Natural killer cell (primary cell): ENCODE results near the gene MCTP2. TPM values are rescaled to one million over a fixed set of nuclear protein-coding genes. Genes with fewer than 3 reads are reported as not detected.
"Not testable (repeated sequence)": the region's sequence is repeated elsewhere in the genome, so short reads cannot be mapped to it uniquely, and the experiment has no call there.

Source experiments
- ATAC-seq, 3 donors: fragments of 150-1000 bp in 2 of 3; fragments of 200-7000 bp in 1 of 3; cut with Tn5 transposase; 1 replicate in 1 of 3; 2 replicates in 2 of 3; pipeline ENCODE4 v1.10.0; 2021; ENCODE audit warnings: mild to moderate bottlenecking in 2 of 3, moderate library complexity in 2 of 3
- DNase-seq, 2 donors: peaks; one replicate each; pipeline versions ENCODE4 v3.0.0 to v3.0.0-alpha.2; 2013 to 2021; ENCODE audit warnings: mixed read lengths in 1 of 2
- H3K27ac ChIP-seq: one replicate; pipeline ENCODE4 v1.5.1; 2013; ENCODE audit warnings: mild to moderate bottlenecking, low read length
- H3K27me3 ChIP-seq: one replicate; pipeline ENCODE4 v1.6.1; 2013; ENCODE audit warnings: low read length; ENCODE audit not compliant: control insufficient read depth, insufficient read depth
- H3K36me3 ChIP-seq: one replicate; pipeline ENCODE4 v1.6.1; 2013; ENCODE audit warnings: low read length; ENCODE audit not compliant: control insufficient read depth, insufficient read depth
- H3K4me1 ChIP-seq: one replicate; pipeline ENCODE4 v1.6.1; 2013; ENCODE audit warnings: low read length; ENCODE audit not compliant: control insufficient read depth, insufficient read depth
- H3K4me3 ChIP-seq: one replicate; pipeline ENCODE4 v1.5.1; 2013; ENCODE audit warnings: low read length
- H3K9me3 ChIP-seq: one replicate; pipeline ENCODE4 v1.6.1; 2013; ENCODE audit warnings: low read length; ENCODE audit not compliant: control insufficient read depth, insufficient read depth
- H3K27ac Mint-ChIP-seq, 2 donors: one replicate each; pipeline ENCODE4 v1.8.0; 2022; ENCODE audit warnings: mild to moderate bottlenecking in 2 of 2, mixed read lengths in 2 of 2, moderate library complexity in 1 of 2
- H3K27me3 Mint-ChIP-seq, 2 donors: one replicate each; pipeline ENCODE4 v1.8.0; 2022; ENCODE audit warnings: low read depth in 2 of 2, mixed read lengths in 2 of 2
- H3K36me3 Mint-ChIP-seq: one replicate; pipeline ENCODE4 v1.8.0; 2022; ENCODE audit warnings: mixed read lengths
- H3K4me1 Mint-ChIP-seq, 2 donors: one replicate each; pipeline ENCODE4 v1.8.0; 2022; ENCODE audit warnings: mixed read lengths in 2 of 2
- H3K4me3 Mint-ChIP-seq: one replicate; pipeline ENCODE4 v1.8.0; 2022; ENCODE audit warnings: mild to moderate bottlenecking, moderate library complexity, mixed read lengths
- H3K9me3 Mint-ChIP-seq, 2 donors: one replicate each; pipeline ENCODE4 v1.8.0; 2022; ENCODE audit warnings: mixed read lengths in 2 of 2
- WGBS: methylation state at CpG from one replicate; pipeline ENCODE4 v1.1.7; 2013; ENCODE audit warnings: missing lambda C conversion rate; ENCODE audit not compliant: insufficient coverage; 5-methylcytosine and 5-hydroxymethylcytosine counted together
- intact Hi-C: fragments of 100-400 bp; cut with micrococcal nuclease; formaldehyde crosslinking; loops from one replicate; pipeline ENCODE4 v1.14.2; 2022
- total RNA-seq, 4 donors: library from RNA; stranded (reverse); fragments of 120-200 nt in 1 of 4; gene quantifications; one replicate each; pipeline versions ENCODE4 v1.2.3 to v1.2.4, GENCODE V29; 2013 to 2022
- TF ChIP-seq, protein P1 (sequence below): fragments of 200-600 bp; IDR thresholded peaks from one replicate; pipeline ENCODE4 v1.8.0; 2022; ENCODE audit warnings: antibody characterized with exemption

MCTP2 gene
- total RNA-seq, 3 donors from 2014 or later (not counting 1 experiment from before 2014, with no cell fraction given) = 235 to 312 (median 261) TPM

DNA sequence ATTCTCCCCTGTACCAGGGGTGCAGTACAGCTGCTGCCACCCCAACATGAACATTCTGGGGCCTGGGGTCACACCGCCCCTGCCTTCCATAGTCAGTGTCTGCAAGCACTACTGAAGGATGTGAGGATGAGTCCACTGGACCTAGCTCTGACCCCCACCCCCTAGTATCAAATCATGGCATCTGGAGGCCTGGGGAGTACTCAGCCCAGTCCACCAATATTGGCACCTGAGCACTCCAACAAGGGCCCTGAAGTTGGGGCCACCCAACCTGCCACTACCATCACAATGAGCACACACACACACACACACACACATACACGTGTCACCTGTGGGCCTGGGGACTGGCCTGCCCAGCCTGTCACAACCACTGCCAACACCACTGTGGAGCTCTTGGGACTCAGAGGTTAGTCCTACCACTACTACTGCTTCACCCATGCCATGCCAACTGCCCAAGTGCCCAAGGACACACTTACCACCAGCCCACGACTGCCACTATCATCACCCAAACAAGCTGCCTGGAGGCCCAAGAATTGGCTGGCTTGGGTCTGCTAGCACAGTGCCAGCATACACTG, 253.9 kb downstream of the MCTP2 start:
- peaks cover 4% of the 10 kb centered on the region for H3K27me3 ChIP-seq
- DNase-seq (no peak), ATAC-seq (peak in 1 of 3 donors; percentile 21)
- no peak overlapping the region for H3K4me3 Mint-ChIP-seq
- intact Hi-C loops = no loop called here
- no peak overlapping the region for H3K4me3 ChIP-seq
- TF ChIP-seq, protein P1, sequence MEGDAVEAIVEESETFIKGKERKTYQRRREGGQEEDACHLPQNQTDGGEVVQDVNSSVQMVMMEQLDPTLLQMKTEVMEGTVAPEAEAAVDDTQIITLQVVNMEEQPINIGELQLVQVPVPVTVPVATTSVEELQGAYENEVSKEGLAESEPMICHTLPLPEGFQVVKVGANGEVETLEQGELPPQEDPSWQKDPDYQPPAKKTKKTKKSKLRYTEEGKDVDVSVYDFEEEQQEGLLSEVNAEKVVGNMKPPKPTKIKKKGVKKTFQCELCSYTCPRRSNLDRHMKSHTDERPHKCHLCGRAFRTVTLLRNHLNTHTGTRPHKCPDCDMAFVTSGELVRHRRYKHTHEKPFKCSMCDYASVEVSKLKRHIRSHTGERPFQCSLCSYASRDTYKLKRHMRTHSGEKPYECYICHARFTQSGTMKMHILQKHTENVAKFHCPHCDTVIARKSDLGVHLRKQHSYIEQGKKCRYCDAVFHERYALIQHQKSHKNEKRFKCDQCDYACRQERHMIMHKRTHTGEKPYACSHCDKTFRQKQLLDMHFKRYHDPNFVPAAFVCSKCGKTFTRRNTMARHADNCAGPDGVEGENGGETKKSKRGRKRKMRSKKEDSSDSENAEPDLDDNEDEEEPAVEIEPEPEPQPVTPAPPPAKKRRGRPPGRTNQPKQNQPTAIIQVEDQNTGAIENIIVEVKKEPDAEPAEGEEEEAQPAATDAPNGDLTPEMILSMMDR = no peak
- H3K27ac ChIP-seq = no peak overlapping the region
- peaks cover 4% of the 10 kb centered on the region for H3K9me3 ChIP-seq
- 91% methylated on average over 3 of the region's 3 CpGs for WGBS
- H3K36me3 Mint-ChIP-seq = peaks cover 31% of the 10 kb centered on the region
- H3K27me3 Mint-ChIP-seq = peaks cover 5 to 23% of the 10 kb centered on the region in 2 donors
- peaks cover 0 to 5% of the 10 kb centered on the region in 2 donors for H3K4me1 Mint-ChIP-seq
- peaks cover 19% of the 10 kb centered on the region for H3K36me3 ChIP-seq
- no peaks in the 10 kb centered on the region for H3K4me1 ChIP-seq
- H3K27ac Mint-ChIP-seq = peak overlapping the region; percentile 19 to 34
- H3K9me3 Mint-ChIP-seq = peaks cover 2 to 6% of the 10 kb centered on the region in 2 donors

DNA sequence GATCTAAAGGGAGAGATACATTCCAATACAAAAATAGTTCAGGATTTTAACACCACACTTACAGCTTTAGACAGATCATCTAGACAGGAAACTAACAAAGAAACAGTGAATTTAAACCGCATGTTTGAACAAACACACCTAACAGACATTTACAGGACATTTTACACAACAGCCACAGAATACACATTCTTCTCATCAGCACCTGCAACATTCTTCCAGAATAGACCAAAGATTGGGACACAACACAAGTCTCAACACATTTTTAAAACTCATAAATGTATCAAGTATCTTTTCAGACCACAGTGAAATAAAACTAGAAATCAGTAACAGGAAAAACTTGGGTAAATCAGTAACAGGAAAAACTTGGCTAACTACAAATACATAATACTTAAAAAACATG, 256.3 kb downstream of the MCTP2 start:
- H3K36me3 Mint-ChIP-seq = peaks cover 22% of the 10 kb centered on the region
- intact Hi-C loops = no loop called here
- peaks cover 4 to 5% of the 10 kb centered on the region in 2 donors for H3K9me3 Mint-ChIP-seq
- DNase-seq (no peak), ATAC-seq (no peak)
- Histone ChIP-seq H3K9me3 (peaks cover 4% of the 10 kb centered on the region), H3K27ac (no peak overlapping the region), H3K4me3 (no peak overlapping the region), H3K36me3 (peaks cover 2% of the 10 kb centered on the region), H3K27me3 (peaks cover 4% of the 10 kb centered on the region), H3K4me1 (no peaks in the 10 kb centered on the region)
- H3K27ac Mint-ChIP-seq = no peak overlapping the region
- H3K4me1 Mint-ChIP-seq = peaks cover 0 to 5% of the 10 kb centered on the region in 2 donors
- 88% methylated on average over 1 of the region's 1 CpG for WGBS
- TF ChIP-seq, protein P1 = no peak
- H3K27me3 Mint-ChIP-seq = peaks cover 8 to 37% of the 10 kb centered on the region in 2 donors
- H3K4me3 Mint-ChIP-seq = no peak overlapping the region

DNA sequence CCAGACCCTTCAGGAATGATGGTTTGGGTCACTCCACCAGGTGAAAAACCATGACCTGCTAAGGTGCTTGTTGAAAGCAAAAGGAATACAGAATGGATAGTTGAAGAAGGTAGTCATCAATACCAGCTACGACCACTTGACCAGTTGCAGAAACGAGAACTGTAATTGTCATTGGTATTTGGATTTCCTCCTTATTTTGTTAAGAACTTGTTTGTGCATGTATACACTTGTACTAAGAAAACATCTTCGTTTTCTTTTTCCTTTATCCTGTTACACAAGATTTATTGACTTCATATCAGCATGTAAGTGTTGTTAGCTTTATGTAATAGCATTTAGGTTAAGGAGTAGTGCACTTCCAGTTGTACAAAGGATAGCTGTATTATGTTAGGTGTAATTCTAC, 261.8 kb downstream of the MCTP2 start:
- Mint-ChIP-seq H3K9me3 (peaks cover 2 to 3% of the 10 kb centered on the region in 2 donors), H3K27me3 (peaks cover 6 to 52% of the 10 kb centered on the region in 2 donors), H3K27ac (no peak overlapping the region), H3K36me3 (peaks cover 13% of the 10 kb centered on the region), H3K4me3 (no peak overlapping the region), H3K4me1 (no peaks in the 10 kb centered on the region)
- Histone ChIP-seq H3K27ac (no peak overlapping the region), H3K9me3 (no peaks in the 10 kb centered on the region), H3K4me1 (no peaks in the 10 kb centered on the region), H3K27me3 (peaks cover 4% of the 10 kb centered on the region), H3K4me3 (no peak overlapping the region), H3K36me3 (no peaks in the 10 kb centered on the region)
- ATAC-seq (no peak), DNase-seq (no peak)
- TF ChIP-seq, protein P1 = no peak
- intact Hi-C loops = no loop called here
- 89% methylated on average over 2 of the region's 3 CpGs for WGBS

DNA sequence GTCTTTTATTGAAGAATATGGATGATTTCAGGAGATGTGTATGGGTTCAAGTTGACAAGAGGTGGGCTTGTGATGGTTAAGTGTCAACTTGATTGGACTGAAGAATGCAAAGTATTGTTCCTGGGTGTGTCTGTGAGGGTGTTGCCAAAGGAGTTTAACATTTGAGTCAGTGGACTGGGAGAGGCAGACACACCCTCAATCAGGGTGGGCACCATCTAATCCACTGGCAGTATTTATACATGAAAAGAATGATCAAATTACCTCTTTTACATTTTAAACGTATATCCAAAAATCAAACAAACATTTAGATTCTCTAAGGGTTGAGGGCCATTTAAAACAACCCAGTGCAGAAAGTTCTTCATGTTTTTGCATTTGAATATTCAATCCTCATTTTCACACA, 262.2 kb downstream of the MCTP2 start:
- H3K4me1 Mint-ChIP-seq, H3K27ac Mint-ChIP-seq, intact Hi-C loops, DNase-seq, H3K27ac ChIP-seq, H3K9me3 Mint-ChIP-seq, H3K27me3 ChIP-seq, H3K36me3 ChIP-seq, H3K9me3 ChIP-seq, H3K4me3 ChIP-seq, H3K4me3 Mint-ChIP-seq, ATAC-seq, H3K4me1 ChIP-seq: not testable (repeated sequence)
- Mint-ChIP-seq H3K36me3 (peaks cover 13% of the 10 kb centered on the region), H3K27me3 (peaks cover 7 to 50% of the 10 kb centered on the region in 2 donors)
- WGBS = 82% methylated on average over 1 of the region's 1 CpG
